Brain microvascular endothelial cell (primary cell): ENCODE data around the gene ZNF486.
"Not testable (repeated sequence)": the region's sequence is repeated elsewhere in the genome, so short reads cannot be mapped to it uniquely, and the experiment has no call there.

Source experiments
- DNase-seq: peaks from one replicate; pipeline ENCODE4 v3.0.0-alpha.2; 2020
- H3K27ac ChIP-seq: fragments of 250-450 bp; sonication (Bioruptor Pico); 2 replicates; pipeline ENCODE4 v1.5.1; 2020; ENCODE audit warnings: mild to moderate bottlenecking, moderate library complexity
- H3K27me3 ChIP-seq: fragments of 250-450 bp; sonication (Bioruptor Pico); replicated peaks from 2 replicates; pipeline ENCODE4 v1.5.1; 2020; ENCODE audit warnings: mild to moderate bottlenecking
- H3K36me3 ChIP-seq: fragments of 250-450 bp; sonication (Bioruptor Pico); replicated peaks from 2 replicates; pipeline ENCODE4 v1.5.1; 2020; ENCODE audit warnings: mild to moderate bottlenecking
- H3K4me3 ChIP-seq: 2 replicates; pipeline ENCODE4 v1.5.1; 2011; ENCODE audit warnings: low read depth, mild to moderate bottlenecking, control low read depth, low read length, moderate library complexity
- in situ Hi-C: cut with HindIII; loops from 2 replicates; pipeline ENCODE4 v1.10.0; 2017; ENCODE audit warnings: low sequenced_read_pairs, low pct_ligation_motif_present
- TF ChIP-seq, protein P1 (sequence below): IDR thresholded peaks from 2 replicates; pipeline ENCODE4 v1.5.1; 2011; ENCODE audit warnings: low read depth, mild to moderate bottlenecking, moderate library complexity, low read length, control low read depth, inconsistent platforms; ENCODE audit errors: missing control alignments

Gene ZNF486

GRCh38 chr19:20247016-20247683 lies 80.1 kb downstream of the ZNF486 start:
- TF ChIP-seq, protein P1, sequence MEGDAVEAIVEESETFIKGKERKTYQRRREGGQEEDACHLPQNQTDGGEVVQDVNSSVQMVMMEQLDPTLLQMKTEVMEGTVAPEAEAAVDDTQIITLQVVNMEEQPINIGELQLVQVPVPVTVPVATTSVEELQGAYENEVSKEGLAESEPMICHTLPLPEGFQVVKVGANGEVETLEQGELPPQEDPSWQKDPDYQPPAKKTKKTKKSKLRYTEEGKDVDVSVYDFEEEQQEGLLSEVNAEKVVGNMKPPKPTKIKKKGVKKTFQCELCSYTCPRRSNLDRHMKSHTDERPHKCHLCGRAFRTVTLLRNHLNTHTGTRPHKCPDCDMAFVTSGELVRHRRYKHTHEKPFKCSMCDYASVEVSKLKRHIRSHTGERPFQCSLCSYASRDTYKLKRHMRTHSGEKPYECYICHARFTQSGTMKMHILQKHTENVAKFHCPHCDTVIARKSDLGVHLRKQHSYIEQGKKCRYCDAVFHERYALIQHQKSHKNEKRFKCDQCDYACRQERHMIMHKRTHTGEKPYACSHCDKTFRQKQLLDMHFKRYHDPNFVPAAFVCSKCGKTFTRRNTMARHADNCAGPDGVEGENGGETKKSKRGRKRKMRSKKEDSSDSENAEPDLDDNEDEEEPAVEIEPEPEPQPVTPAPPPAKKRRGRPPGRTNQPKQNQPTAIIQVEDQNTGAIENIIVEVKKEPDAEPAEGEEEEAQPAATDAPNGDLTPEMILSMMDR, result peak; percentile 33
- Histone ChIP-seq H3K27ac (no peak overlapping the region), H3K36me3 (no peaks in the 10 kb centered on the region), H3K27me3 (no peaks in the 10 kb centered on the region), H3K4me3 (no peak overlapping the region)
- in situ Hi-C loops, result no loop called here
- DNase-seq, result no peak

DNA sequence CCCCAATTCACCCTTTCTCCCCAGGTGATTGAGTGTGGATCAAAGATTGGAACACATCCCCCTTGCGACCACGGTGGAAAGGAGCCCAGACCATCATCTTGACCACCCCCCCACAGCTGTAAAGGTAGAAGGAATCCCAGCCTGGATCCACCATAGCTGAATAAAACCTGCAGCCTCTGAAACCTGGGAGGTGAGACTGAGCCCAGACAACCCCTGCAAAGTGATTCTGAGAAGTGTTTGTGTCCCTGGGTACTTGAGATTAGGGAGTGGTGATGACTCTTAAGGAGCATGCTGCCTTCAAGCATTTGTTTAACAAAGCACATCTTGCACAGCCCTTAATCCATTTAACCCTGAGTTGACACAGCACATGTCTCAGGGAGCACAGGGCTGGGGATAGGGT lies 81.2 kb downstream of the ZNF486 start:
- in situ Hi-C loops, DNase-seq, H3K36me3 ChIP-seq, H3K4me3 ChIP-seq, H3K27ac ChIP-seq, H3K27me3 ChIP-seq: not testable (repeated sequence)
